NCI-H446 treated with DMSO at 0.1 percent for 48 hours (cell line): ENCODE measurements around the gene HAGH.

Experiments used
- DNase-seq: peaks from one replicate; lab custom pipeline; 2025; lab: John Stamatoyannopoulos, UW

The HAGH gene

DNA sequence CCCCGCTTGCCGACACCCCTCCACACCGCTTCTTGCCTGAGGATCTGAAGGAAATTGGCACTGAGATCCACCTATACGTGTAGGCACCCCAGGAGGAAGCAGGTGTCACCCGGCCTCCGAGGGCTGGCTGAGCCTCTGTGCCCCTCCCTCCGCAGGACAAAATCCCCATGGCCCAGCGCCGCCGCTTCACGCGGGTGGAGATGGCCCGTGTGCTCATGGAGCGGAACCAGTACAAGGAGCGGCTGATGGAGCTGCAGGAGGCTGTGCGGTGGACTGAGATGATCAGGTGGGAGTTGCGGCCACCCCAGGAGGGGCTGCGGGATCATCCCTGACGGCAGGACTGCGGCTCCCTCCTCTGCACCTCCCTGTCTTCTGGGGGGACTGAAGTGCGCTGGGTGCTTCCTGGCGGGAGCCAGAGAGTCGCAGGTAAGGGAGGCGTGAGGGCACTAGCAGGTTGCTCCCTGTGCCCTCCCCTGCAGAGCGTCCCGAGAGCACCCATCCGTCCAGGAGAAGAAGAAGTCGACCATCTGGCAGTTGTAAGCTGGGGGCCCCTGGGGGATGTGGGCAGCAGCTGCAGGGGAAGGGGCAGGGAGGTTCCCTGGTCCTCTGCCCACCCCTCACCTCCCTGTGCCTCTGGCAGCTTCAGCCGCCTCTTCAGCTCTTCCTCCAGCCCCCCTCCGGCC lies 64.3 kb downstream of the HAGH start:
- DNase-seq: no peak

DNA sequence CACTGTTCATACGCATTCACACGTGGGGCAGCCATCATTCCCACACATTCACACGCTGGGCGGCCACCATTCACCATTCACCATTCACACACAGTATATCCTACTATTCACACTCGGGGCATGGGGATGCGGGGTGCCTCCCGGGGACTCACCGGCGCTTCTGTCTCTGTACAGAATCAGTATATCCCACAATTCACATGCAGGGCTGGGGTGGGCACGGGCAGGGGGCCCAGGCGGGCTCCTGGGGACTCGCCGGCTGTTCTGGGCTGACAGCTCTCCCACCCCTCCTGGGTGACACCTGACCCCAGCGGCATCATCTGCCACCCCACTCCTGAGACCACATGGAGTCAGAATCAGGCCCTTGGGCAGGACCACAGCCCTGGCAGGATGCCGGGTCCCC lies 64.9 kb downstream of the HAGH start:
- DNase-seq: no peak

DNA sequence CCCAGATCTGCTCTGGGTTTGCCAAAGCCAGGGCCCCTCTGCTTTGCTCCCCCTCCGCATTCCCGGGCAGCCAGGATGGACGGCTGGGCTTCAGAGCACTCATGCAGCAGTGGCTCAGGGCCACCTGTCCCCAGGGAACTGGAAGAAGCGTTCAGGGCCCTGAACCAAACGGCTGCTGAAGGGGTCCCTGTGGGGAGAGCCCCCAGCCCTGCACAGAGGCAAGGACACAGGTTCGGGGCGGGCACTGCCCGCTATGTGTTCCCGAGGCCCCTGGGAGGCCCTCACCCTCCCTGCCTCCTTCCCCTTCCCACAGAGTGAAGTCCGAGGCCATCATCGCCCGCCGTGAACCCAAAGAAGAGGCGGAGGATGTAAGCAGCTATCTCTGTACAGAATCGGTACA lies 65.7 kb downstream of the HAGH start:
- DNase-seq: no peak

- DNase-seq: no peak
These were observed 67.1 kb downstream of the HAGH start for GRCh38 chr16:1759511-1759910.

- no peak for DNase-seq
These were observed 67.7 kb downstream of the HAGH start for GRCh38 chr16:1758923-1759322.

DNA sequence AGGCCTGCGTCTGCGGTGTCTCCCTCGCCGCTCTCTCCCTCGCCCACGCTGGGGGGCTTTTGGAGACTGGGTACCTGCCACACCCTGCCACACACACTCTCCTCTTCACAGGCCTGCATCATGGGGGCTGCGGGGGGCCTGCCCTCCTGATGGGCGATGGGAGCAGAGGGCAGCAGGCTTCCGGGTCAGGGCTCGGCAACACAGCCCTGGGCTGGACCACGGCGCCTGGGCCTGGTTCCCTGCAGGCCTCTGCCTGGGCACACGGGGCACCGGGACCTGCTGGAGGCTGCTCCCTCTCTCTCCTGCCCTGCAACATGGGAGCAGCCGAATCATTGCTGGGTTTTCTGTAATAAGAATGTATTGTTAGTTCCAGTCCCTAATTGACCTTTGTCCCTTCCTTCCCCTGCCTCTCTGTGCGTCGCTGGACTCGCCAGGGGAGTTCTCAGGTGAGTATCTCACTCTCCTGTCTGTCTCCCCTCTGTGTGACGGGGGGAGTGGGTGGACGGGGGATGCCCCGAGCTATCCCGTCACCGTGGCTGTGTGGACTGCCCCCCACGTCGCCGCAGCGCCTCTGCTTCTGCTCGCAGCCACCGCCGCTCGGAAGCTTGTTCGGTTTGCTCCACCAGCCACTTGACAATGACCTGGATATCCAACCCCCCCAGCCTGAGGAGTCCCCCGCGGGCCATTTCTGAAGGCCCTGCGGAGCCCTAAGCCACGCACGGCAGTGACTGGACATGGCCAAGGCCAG lies 68.7 kb downstream of the HAGH start:
- DNase-seq: no peak
